ENCODE results near the gene SGF29. TPM values are rescaled to one million over a fixed set of nuclear protein-coding genes. Genes with fewer than 3 reads are reported as not detected.

The SGF29 gene
- 10 to 100 TPM; 31.9 to 52.1 (median 36.1) TPM for total RNA-seq

DNA sequence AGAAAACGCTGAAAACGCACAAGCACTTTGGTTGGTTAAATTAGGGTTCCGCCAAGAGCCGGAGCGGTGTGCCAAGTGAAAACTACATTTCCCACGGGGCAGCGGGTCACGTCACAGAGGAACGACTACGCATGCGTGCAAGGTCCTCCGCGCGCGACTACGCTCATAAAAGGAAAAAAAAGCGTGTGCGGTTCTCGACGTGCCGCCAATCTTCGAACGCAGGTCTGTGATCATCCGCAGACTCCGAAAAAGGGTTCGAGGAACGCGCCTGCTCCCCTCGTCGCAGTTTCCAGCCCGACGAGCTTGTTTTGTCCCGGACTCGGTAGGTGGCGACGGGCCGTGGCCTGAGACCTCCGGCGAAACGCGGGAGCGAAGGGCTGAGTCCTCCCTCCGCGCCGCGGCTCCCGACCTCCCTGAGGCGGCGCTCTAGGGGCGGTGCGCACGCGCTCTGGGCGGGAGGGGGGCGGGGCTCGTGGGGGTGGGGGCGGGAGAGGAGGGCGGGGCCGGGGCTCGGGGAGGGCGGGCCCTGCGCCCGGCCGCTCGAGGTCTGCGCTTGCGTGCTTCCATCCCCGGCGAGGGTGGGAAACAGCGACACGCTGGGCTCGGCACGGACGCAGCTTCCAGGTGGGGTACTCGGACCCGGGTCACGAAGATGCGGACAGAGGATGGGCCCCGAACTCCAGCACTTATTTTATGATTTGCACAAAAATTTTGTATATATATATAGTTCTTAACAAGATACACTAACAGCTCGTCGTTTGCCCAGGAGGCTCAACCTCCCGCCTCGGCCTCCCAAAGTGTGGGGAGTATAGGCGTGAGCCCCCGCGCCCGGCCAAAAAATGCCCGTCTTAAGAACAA is at the start of gene SGF29:
Gene SGF29, plus strand, starts transcription at position 145 of the 858 bp plus-strand sequence. CDS start 27,150 bp downstream, outside the sequence.
- H3K27ac ChIP-seq = peak within 1 kb of the TSS; percentile 90 to 98 (median 96)
- DNase-seq (ENCODE audit: low spot score in 2 of 2) = peak; percentile 84 to 91
- peaks cover 0 to 24% (median 5%) of the 10 kb centered on the region in 3 donors for H3K36me3 ChIP-seq
- TF ChIP-seq, protein P1, sequence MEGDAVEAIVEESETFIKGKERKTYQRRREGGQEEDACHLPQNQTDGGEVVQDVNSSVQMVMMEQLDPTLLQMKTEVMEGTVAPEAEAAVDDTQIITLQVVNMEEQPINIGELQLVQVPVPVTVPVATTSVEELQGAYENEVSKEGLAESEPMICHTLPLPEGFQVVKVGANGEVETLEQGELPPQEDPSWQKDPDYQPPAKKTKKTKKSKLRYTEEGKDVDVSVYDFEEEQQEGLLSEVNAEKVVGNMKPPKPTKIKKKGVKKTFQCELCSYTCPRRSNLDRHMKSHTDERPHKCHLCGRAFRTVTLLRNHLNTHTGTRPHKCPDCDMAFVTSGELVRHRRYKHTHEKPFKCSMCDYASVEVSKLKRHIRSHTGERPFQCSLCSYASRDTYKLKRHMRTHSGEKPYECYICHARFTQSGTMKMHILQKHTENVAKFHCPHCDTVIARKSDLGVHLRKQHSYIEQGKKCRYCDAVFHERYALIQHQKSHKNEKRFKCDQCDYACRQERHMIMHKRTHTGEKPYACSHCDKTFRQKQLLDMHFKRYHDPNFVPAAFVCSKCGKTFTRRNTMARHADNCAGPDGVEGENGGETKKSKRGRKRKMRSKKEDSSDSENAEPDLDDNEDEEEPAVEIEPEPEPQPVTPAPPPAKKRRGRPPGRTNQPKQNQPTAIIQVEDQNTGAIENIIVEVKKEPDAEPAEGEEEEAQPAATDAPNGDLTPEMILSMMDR (IDR thresholded peaks at IDR 0.05) = peak; percentile 35 to 65 (median 47)
- TF ChIP-seq POLR2A (IDR thresholded peaks at IDR 0.05) (peak; percentile 94 to 96), EP300 (IDR thresholded peaks at IDR 0.05) (peak; percentile 78 to 100)
- peaks cover 0 to 26% (median 5%) of the 10 kb centered on the region in 4 donors for H3K4me1 ChIP-seq
- H3K4me3 ChIP-seq = peak within 1 kb of the TSS; percentile 52 to 86 (median 60)
- H3K9me3 ChIP-seq = no peaks in the 10 kb centered on the region
- H3K27me3 ChIP-seq = no peaks in the 10 kb centered on the region
- 2% methylated on average over 56 to 58 of the region's 88 CpGs for WGBS, 2 donors

DNA sequence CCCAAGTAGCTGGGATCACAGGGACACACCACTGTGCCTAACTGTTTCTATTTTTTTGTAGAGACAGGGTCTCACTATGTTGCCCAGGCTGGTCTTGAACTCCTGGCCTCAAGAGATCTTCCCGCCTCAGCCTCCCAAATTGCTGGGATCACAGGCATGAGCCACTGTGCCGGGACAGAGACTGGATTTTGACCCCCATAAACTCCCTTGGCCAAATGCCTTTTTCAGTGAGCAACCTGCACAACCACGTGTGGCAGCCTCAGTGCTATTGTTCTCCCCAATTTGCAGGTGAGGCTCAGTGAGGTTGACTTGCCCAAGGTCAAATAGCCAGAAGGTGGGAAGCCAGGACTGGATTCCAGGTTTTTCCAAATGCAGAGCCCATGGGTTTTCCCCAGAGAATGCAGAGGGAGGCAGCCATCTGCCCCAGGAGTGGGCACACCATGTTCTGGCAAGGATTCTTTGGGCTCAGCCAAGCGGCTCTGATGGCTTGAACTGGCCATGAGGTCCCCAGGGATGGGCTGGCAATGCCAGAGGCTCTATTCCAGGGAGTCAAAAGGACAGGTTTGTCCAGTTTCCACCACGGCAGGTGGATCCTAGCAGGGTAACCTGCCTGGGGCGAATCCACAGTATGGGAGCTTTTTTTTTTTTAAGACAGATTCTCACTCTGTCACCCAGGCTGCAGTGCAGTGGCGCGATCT is 48.9 kb upstream of the SGF29 start:
- TF ChIP-seq, protein P1 (IDR thresholded peaks at IDR 0.05) = no peak
- no peak for TF ChIP-seq EP300 (IDR thresholded peaks at IDR 0.05)
- TF ChIP-seq POLR2A (IDR thresholded peaks at IDR 0.05) = no peak
- Histone ChIP-seq H3K9me3 (no peaks in the 10 kb centered on the region), H3K4me1 (peaks cover 0 to 5% (median 1%) of the 10 kb centered on the region in 4 donors), H3K27me3 (no peaks in the 10 kb centered on the region), H3K4me3 (no peak overlapping the region), H3K27ac (no peak overlapping the region), H3K36me3 (no peaks in the 10 kb centered on the region)
- no peak for DNase-seq (ENCODE audit: low spot score in 2 of 2)
- WGBS, 2 donors = 62 to 76% methylated on average over 8 of the region's 8 CpGs

DNA sequence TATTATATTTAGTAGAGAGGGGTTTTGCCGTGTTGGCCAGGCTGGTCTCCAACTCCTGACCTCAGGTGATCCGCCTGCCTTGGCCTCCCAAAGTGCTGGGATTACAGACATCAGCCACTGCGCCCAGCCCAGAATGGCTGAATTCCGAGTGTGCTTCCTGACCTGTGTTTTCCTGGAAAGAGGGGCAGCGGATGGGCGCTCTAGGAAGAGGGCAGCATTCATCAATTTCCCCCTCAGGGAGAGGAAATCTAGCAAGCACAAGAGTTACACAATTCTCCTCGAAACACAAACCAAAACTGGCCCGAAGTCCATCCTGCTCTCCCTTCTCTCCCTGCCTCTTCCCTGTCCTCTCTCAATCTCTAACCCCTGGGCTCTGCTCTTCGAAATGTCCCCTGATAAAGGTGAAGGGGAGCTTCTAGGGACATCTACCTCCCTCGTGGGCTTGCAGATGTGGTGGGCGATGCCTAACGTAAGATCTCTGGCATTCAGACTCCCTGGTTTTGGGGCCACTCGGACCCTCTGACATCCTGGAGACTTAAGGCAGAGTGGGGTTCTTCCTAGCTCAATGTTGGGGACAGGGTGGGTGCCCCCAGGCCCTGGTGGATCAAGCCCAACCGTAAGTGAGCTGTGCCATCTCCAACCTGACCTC is 48.1 kb upstream of the SGF29 start:
- TF ChIP-seq POLR2A (IDR thresholded peaks at IDR 0.05) (no peak), EP300 (IDR thresholded peaks at IDR 0.05) (peak in 1 of 2 donors; percentile 11)
- TF ChIP-seq, protein P1 (IDR thresholded peaks at IDR 0.05) = no peak
- Histone ChIP-seq H3K9me3 (no peaks in the 10 kb centered on the region), H3K4me3 (no peak overlapping the region), H3K27ac (no peak overlapping the region), H3K4me1 (peaks cover 0 to 5% (median 1%) of the 10 kb centered on the region in 4 donors), H3K27me3 (no peaks in the 10 kb centered on the region), H3K36me3 (no peaks in the 10 kb centered on the region)
- 59 to 62% methylated on average over 14 of the region's 14 CpGs for WGBS, 2 donors
- no peak for DNase-seq (ENCODE audit: low spot score in 2 of 2)

DNA sequence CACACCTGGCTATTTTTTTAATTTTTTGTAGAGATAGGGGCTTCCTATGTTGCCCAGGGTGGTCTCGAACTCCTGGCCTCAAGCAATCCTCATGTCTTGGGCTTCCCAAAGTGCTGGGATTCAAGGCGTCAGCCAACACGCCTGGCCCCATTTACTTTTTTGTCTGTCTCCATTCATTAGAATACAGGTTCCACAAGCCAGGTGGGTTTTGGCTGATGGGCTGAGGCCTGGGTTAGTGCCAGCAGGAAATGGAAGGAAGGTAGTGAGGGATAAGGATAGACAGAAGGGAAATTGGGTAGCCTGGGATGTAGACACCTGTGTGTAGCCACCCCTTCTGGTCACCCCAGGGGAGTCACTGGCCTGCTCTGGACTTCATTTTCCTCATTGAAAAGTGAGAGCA is 42.7 kb upstream of the SGF29 start:
- Histone ChIP-seq H3K27me3 (no peaks in the 10 kb centered on the region), H3K9me3 (no peaks in the 10 kb centered on the region), H3K4me3 (no peak overlapping the region), H3K36me3 (no peaks in the 10 kb centered on the region), H3K4me1 (peaks cover 0 to 5% (median 1%) of the 10 kb centered on the region in 4 donors), H3K27ac (no peak overlapping the region)
- 91 to 93% methylated on average over 3 of the region's 3 CpGs for WGBS, 2 donors
- TF ChIP-seq, protein P1 (IDR thresholded peaks at IDR 0.05) = no peak
- TF ChIP-seq EP300 (IDR thresholded peaks at IDR 0.05) (no peak), POLR2A (IDR thresholded peaks at IDR 0.05) (no peak)
- DNase-seq (ENCODE audit: low spot score in 2 of 2) = no peak
